ENCODE results near the gene DENND4B.

DNA sequence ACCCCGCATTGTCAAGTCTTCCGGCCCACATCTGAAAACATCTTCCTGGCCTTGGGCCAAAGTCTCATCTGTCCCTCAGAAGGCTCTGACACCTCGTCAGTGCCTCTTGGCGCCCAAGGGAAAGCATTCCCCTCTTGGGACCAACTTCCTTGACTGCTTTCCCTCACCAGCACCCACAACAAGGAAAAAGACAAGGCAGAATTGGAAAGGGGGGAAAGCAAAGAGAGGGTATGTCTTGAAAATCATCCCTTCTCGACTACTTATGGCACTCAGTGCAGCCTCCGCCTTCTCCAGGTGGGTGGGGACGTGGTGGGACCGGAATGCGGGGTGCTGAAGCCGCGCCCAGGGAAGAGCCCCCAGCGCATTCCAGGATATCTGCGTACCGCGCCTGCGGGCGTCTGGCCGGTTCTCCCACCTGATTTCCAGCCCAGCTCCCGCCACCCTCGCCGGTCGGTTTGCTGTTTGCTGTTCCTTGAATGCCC is 17.4 kb upstream of the DENND4B start:
- TF ChIP-seq, protein P1, sequence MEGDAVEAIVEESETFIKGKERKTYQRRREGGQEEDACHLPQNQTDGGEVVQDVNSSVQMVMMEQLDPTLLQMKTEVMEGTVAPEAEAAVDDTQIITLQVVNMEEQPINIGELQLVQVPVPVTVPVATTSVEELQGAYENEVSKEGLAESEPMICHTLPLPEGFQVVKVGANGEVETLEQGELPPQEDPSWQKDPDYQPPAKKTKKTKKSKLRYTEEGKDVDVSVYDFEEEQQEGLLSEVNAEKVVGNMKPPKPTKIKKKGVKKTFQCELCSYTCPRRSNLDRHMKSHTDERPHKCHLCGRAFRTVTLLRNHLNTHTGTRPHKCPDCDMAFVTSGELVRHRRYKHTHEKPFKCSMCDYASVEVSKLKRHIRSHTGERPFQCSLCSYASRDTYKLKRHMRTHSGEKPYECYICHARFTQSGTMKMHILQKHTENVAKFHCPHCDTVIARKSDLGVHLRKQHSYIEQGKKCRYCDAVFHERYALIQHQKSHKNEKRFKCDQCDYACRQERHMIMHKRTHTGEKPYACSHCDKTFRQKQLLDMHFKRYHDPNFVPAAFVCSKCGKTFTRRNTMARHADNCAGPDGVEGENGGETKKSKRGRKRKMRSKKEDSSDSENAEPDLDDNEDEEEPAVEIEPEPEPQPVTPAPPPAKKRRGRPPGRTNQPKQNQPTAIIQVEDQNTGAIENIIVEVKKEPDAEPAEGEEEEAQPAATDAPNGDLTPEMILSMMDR (IDR thresholded peaks at IDR 0.05): no peak
- TF ChIP-seq POLR2A (IDR thresholded peaks at IDR 0.05) (no peak), EP300 (IDR thresholded peaks at IDR 0.05; ENCODE audit: low read depth) (no peak), POLR2AphosphoS5 (IDR thresholded peaks at IDR 0.05) (no peak)
